Esophagus squamous epithelium (tissue), 5 donors: ENCODE data around the gene DLL3. TPM values are rescaled to one million over a fixed set of nuclear protein-coding genes. Genes with fewer than 3 reads are reported as not detected.
"Not testable (repeated sequence)": the region's sequence is repeated elsewhere in the genome, so short reads cannot be mapped to it uniquely, and the experiment has no call there.

Experiments
- DNase-seq: peaks from one replicate; lab custom pipeline; 2025; lab: John Stamatoyannopoulos, UW
- H3K27ac ChIP-seq, 4 donors: fragments of 200-600 bp; sonication (generic); one replicate each; pipeline ENCODE4 v1.5.1; 2016 to 2019; ENCODE audit warnings: mild to moderate bottlenecking in 1 of 4
- H3K27me3 ChIP-seq, 4 donors: fragments of 200-600 bp; sonication (generic); 1 replicate in 3 of 4; 2 replicates in 1 of 4; pipeline versions ENCODE4 v1.5.1 to v1.6.0; 2017 to 2021; ENCODE audit warnings: antibody characterized with exemption in 1 of 4
- H3K36me3 ChIP-seq, 3 donors: fragments of 200-600 bp; sonication (generic); one replicate each; pipeline ENCODE4 v1.5.1; 2016 to 2019
- H3K4me1 ChIP-seq, 3 donors: fragments of 200-600 bp; sonication (generic); one replicate each; pipeline ENCODE4 v1.5.1; 2017 to 2019
- H3K4me3 ChIP-seq, 4 donors: fragments of 200-600 bp; sonication (generic); 1 replicate in 3 of 4; 2 replicates in 1 of 4; pipeline ENCODE4 v1.5.1; 2016 to 2019; ENCODE audit warnings: mild to moderate bottlenecking in 2 of 4, moderate library complexity in 1 of 4
- H3K9me3 ChIP-seq, 3 donors: fragments of 200-600 bp; sonication (generic); one replicate each; pipeline ENCODE4 v1.5.1; 2016 to 2019
- CTCF ChIP-seq, 6 experiments: fragments of 450-650 bp in 4 of 6; fragments of 200-600 bp in 2 of 6; sonication (generic) in 2 of 6; IDR thresholded peaks; one replicate each; pipeline ENCODE4 v1.5.1; 2016 to 2019; ENCODE audit warnings: antibody characterized with exemption in 6 of 6, mild to moderate bottlenecking in 4 of 6, moderate library complexity in 4 of 6
- POLR2A ChIP-seq, 4 donors: fragments of 450-650 bp; IDR thresholded peaks; one replicate each; pipeline ENCODE4 v1.6.1; 2017; ENCODE audit warnings: antibody characterized with exemption in 4 of 4, mild to moderate bottlenecking in 4 of 4, moderate library complexity in 3 of 4
- WGBS, 2 donors: methylation state at CpG; one replicate each; pipeline ENCODE4 v1.1.5; 2018; 5-methylcytosine and 5-hydroxymethylcytosine counted together
- intact Hi-C: fragments of 100-400 bp; cut with DNase I; formaldehyde crosslinking; loops from one replicate; pipeline ENCODE4 v1.15.0; 2022
- total RNA-seq, 4 donors: library from RNA; depleted of rRNA; stranded (reverse); fragments of >200 nt; gene quantifications; one replicate each; pipeline ENCODE4 v1.1.0, GENCODE V29; 2016
- donor health status: DM: yes; HTN: yes; CAD: no.

Gene DLL3
- total RNA-seq, result not detected

GRCh38 chr19:39498798-39499642 lies at the start of gene DLL3:
TSS of gene DLL3 (plus strand) at chr19:39498947. CDS start at chr19:39498975, 28 bp downstream.
- Histone ChIP-seq H3K36me3 (no peaks in the 10 kb centered on the region), H3K9me3 (peaks cover 0 to 6% (median 0%) of the 10 kb centered on the region in 3 donors), H3K27me3 (peaks cover 5 to 87% (median 25%) of the 10 kb centered on the region in 4 donors), H3K4me1 (peaks cover 15 to 29% (median 17%) of the 10 kb centered on the region in 3 donors), H3K4me3 (peak within 1 kb of the TSS in 1 of 4 donors; percentile 44), H3K27ac (no peak within 1 kb of the TSS)
- no peak for DNase-seq
- intact Hi-C loops, result no loop called here
- WGBS, 2 donors, result 0 to 4% methylated on average over 4 to 14 of the region's 60 CpGs
- TF ChIP-seq POLR2A (IDR thresholded peaks at IDR 0.05) (no peak), CTCF (IDR thresholded peaks at IDR 0.05) (no peak)

GRCh38 chr19:39449116-39449797 lies 49.5 kb upstream of the DLL3 start:
- H3K4me3 ChIP-seq, result no peak overlapping the region
- TF ChIP-seq POLR2A (IDR thresholded peaks at IDR 0.05) (no peak), CTCF (IDR thresholded peaks at IDR 0.05) (no peak)
- no peaks in the 10 kb centered on the region for H3K27me3 ChIP-seq
- peaks cover 0 to 54% (median 16%) of the 10 kb centered on the region in 3 donors for H3K36me3 ChIP-seq
- 76 to 79% methylated on average over 3 to 8 of the region's 8 CpGs for WGBS, 2 donors
- no peak for DNase-seq
- no peaks in the 10 kb centered on the region for H3K9me3 ChIP-seq
- intact Hi-C loops, result no loop called here
- H3K27ac ChIP-seq, result no peak overlapping the region
- H3K4me1 ChIP-seq, result peaks cover 16 to 67% (median 32%) of the 10 kb centered on the region in 3 donors

GRCh38 chr19:39451257-39451656 lies 47.5 kb upstream of the DLL3 start:
- intact Hi-C loops, H3K9me3 ChIP-seq, H3K27me3 ChIP-seq, H3K27ac ChIP-seq, H3K4me3 ChIP-seq, DNase-seq: not testable (repeated sequence)
- Histone ChIP-seq H3K4me1 (peaks cover 9 to 57% (median 27%) of the 10 kb centered on the region in 3 donors), H3K36me3 (peaks cover 0 to 74% (median 16%) of the 10 kb centered on the region in 3 donors)
- 96 to 97% methylated on average over 8 of the region's 8 CpGs for WGBS, 2 donors

- Histone ChIP-seq H3K9me3 (no peaks in the 10 kb centered on the region), H3K27ac (no peak overlapping the region), H3K27me3 (no peaks in the 10 kb centered on the region), H3K4me3 (no peak overlapping the region), H3K36me3 (peaks cover 49 to 98% (median 49%) of the 10 kb centered on the region in 3 donors), H3K4me1 (no peaks in the 10 kb centered on the region)
- WGBS, 2 donors, result 66 to 89% methylated on average over 3 of the region's 3 CpGs
- intact Hi-C loops, result no loop called here
- DNase-seq, result no peak
- TF ChIP-seq POLR2A (IDR thresholded peaks at IDR 0.05) (no peak), CTCF (IDR thresholded peaks at IDR 0.05) (no peak)
Measured at GRCh38 chr19:39463403-39463802, 35.3 kb upstream of the DLL3 start.

- intact Hi-C loops, result no loop called here
- TF ChIP-seq CTCF (IDR thresholded peaks at IDR 0.05), result no peak
- no peak for TF ChIP-seq POLR2A (IDR thresholded peaks at IDR 0.05)
- H3K36me3 ChIP-seq, result peaks cover 52 to 98% (median 58%) of the 10 kb centered on the region in 3 donors
Measured at GRCh38 chr19:39465956-39466747, 32.6 kb upstream of the DLL3 start.

More at GRCh38 chr19:39465956-39466747, 32.6 kb upstream of the DLL3 start:
- 93 to 95% methylated on average over 15 to 18 of the region's 18 CpGs for WGBS, 2 donors
- H3K27me3 ChIP-seq, result no peaks in the 10 kb centered on the region
- no peak for DNase-seq
- no peak overlapping the region for H3K4me3 ChIP-seq
- no peaks in the 10 kb centered on the region for H3K4me1 ChIP-seq
- H3K9me3 ChIP-seq, result no peaks in the 10 kb centered on the region
- no peak overlapping the region for H3K27ac ChIP-seq
